OCI-LY3 (cell line): ENCODE results near the gene PKLR.
A peak's percentile ranks its signal among the peaks of the same experiment; 100 is the strongest.

ENCODE experiments used
- H2AFZ ChIP-seq: fragments of 200-600, 300-600 bp; shearing (Covaris generic); 2 replicates; pipeline ENCODE4 v1.6.0; 2014; ENCODE audit warnings: antibody characterized with exemption, low read depth, low read length
- H3K27ac ChIP-seq: fragments of 200-600, 300-600 bp; sonication (generic); 2 replicates; pipeline ENCODE4 v1.5.1; 2014; ENCODE audit warnings: mild to moderate bottlenecking, low read length, moderate library complexity, mixed read lengths
- H3K27me3 ChIP-seq: fragments of 200-600, 300-600 bp; sonication (generic); 2 replicates; pipeline ENCODE4 v1.6.1; 2014; ENCODE audit warnings: low read depth, low read length, mixed read lengths
- H3K36me3 ChIP-seq: fragments of 200-600, 300-600 bp; sonication (generic); replicated peaks from 2 replicates; pipeline ENCODE3; 2014; ENCODE audit warnings: low read depth, low read length, mixed read lengths
- H3K4me1 ChIP-seq: fragments of 300-600, 200-600 bp; sonication (generic); 2 replicates; pipeline ENCODE4 v1.6.1; 2014; ENCODE audit warnings: low read length, mixed read lengths
- H3K4me2 ChIP-seq: fragments of 200-600, 300-600 bp; sonication (generic); 2 replicates; pipeline ENCODE4 v1.6.1; 2014; ENCODE audit warnings: low read length, mixed read lengths
- H3K4me3 ChIP-seq: fragments of 300-600, 200-600 bp; sonication (generic); 2 replicates; pipeline ENCODE4 v1.5.1; 2014; ENCODE audit warnings: antibody characterized with exemption, mild to moderate bottlenecking, low read length, moderate library complexity
- H3K79me2 ChIP-seq: fragments of 300-600, 200-600 bp; shearing (Covaris generic); 2 replicates; pipeline ENCODE4 v1.6.1; 2014; ENCODE audit warnings: mild to moderate bottlenecking, low read length, mixed read lengths
- H3K9ac ChIP-seq: fragments of 300-600, 200-600 bp; shearing (Covaris generic); 2 replicates; pipeline ENCODE4 v1.6.0; 2014; ENCODE audit warnings: mild to moderate bottlenecking, low read length, moderate library complexity
- H3K9me3 ChIP-seq: fragments of 200-600, 300-600 bp; shearing (Covaris generic); 2 replicates; pipeline ENCODE4 v1.6.1; 2014; ENCODE audit warnings: low read length, mixed read lengths; ENCODE audit not compliant: insufficient read depth
- H4K20me1 ChIP-seq: fragments of 200-600, 300-600 bp; sonication (generic); 2 replicates; pipeline ENCODE4 v1.6.1; 2016; ENCODE audit warnings: low read length, mixed read lengths; ENCODE audit not compliant: insufficient read depth
- EZH2phosphoT487 ChIP-seq: fragments of 200-600 bp; shearing (Covaris generic); IDR thresholded peaks from 2 replicates; pipeline ENCODE4 v1.6.1; 2018; ENCODE audit warnings: antibody characterized with exemption, mixed run types, low read depth
- TF ChIP-seq, protein P1 (sequence below): fragments of 200-600, 300-600 bp; sonication (generic); IDR thresholded peaks from 2 replicates; pipeline ENCODE4 v1.5.1; 2014; ENCODE audit warnings: antibody characterized with exemption, low read length, low read depth

PKLR gene

DNA sequence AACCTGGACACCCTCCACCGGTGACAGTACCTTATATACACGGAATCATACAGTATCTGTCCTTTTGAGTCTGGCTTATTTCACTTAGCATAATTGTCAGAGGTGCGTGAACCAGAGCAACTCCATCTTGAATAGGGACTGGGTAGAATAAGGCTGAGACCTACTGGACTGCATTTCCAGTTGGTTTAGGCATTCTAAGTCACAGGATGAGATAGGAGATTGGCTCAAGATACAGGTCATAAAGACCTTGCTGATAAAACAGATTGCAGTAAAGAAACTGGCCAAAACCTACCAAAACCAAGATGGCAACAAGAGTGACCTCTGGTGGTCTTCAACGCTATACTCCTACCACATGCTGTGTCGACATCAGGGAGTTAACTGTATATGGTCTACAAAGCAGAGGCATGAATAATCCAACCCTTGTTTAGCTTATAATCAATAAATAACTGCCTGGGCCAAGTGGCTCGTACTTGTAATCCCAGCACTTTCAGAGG lies 6.1 kb upstream of the PKLR start:
- H3K27ac ChIP-seq: peak overlapping the region; percentile 94
- H3K4me2 ChIP-seq: peak overlapping the region; percentile 71
- H3K79me2 ChIP-seq: peaks cover 37% of the 10 kb centered on the region
- TF ChIP-seq, protein P1, sequence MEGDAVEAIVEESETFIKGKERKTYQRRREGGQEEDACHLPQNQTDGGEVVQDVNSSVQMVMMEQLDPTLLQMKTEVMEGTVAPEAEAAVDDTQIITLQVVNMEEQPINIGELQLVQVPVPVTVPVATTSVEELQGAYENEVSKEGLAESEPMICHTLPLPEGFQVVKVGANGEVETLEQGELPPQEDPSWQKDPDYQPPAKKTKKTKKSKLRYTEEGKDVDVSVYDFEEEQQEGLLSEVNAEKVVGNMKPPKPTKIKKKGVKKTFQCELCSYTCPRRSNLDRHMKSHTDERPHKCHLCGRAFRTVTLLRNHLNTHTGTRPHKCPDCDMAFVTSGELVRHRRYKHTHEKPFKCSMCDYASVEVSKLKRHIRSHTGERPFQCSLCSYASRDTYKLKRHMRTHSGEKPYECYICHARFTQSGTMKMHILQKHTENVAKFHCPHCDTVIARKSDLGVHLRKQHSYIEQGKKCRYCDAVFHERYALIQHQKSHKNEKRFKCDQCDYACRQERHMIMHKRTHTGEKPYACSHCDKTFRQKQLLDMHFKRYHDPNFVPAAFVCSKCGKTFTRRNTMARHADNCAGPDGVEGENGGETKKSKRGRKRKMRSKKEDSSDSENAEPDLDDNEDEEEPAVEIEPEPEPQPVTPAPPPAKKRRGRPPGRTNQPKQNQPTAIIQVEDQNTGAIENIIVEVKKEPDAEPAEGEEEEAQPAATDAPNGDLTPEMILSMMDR: peak; percentile 51
- no peak for TF ChIP-seq EZH2phosphoT487
- H2AFZ ChIP-seq: no peak overlapping the region
- peaks cover 10% of the 10 kb centered on the region; the same call in 1 of the 2 replicates for H4K20me1 ChIP-seq
- no peaks in the 10 kb centered on the region for H3K27me3 ChIP-seq
- H3K36me3 ChIP-seq: peaks cover 31% of the 10 kb centered on the region
- H3K4me3 ChIP-seq: peak overlapping the region; percentile 70; the same call in 1 of the 2 replicates
- peak overlapping the region; percentile 76; the same call in 1 of the 2 replicates for H3K9ac ChIP-seq
- no peaks in the 10 kb centered on the region for H3K9me3 ChIP-seq
- peaks cover 58% of the 10 kb centered on the region for H3K4me1 ChIP-seq

- Histone ChIP-seq H3K4me1 (peaks cover 53% of the 10 kb centered on the region), H3K27ac (peak overlapping the region; percentile 50), H3K79me2 (peaks cover 23% of the 10 kb centered on the region), H3K9me3 (no peaks in the 10 kb centered on the region), H4K20me1 (no peaks in the 10 kb centered on the region), H3K4me2 (no peak overlapping the region), H3K27me3 (no peaks in the 10 kb centered on the region), H3K9ac (no peak overlapping the region; the same call in 1 of the 2 replicates), H3K36me3 (peaks cover 21% of the 10 kb centered on the region), H2AFZ (no peak overlapping the region), H3K4me3 (no peak overlapping the region)
- TF ChIP-seq, protein P1: no peak
- TF ChIP-seq EZH2phosphoT487: no peak
These were observed 4.7 kb upstream of the PKLR start for GRCh38 chr1:155305881-155306391.

DNA sequence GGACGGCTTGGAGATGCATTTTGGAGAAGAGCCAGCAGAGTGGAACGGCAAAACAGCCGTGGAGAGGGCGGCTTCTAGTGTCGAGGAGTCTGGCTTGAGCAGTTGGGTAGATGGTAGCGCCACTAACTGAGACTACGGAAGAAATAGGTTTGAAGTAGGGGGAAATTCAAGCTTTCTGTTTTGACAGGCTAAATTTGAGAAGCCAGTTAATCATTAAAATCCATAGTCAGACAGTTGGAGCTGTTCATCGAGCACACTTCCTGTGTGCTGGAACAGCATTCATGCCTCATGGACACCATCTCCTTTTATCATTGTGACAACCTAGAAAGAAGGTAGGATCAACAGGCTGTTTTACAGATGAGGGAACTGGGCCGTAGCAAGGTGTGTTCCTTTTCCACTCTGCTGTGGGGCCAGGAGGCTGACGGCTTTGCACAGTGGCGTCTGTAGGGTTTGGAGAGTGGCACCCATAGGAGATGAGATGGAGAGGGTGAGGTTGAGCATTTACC lies 3.4 kb upstream of the PKLR start:
- peak overlapping the region; percentile 92 for H2AFZ ChIP-seq
- no peak for TF ChIP-seq EZH2phosphoT487
- TF ChIP-seq, protein P1: peak; percentile 29
- peak overlapping the region; percentile 88 for H3K4me2 ChIP-seq
- H3K79me2 ChIP-seq: peaks cover 10% of the 10 kb centered on the region
- H4K20me1 ChIP-seq: no peaks in the 10 kb centered on the region
- peaks cover 40% of the 10 kb centered on the region for H3K4me1 ChIP-seq
- H3K9ac ChIP-seq: peak overlapping the region; percentile 60
- peaks cover 8% of the 10 kb centered on the region for H3K36me3 ChIP-seq
- H3K4me3 ChIP-seq: peak overlapping the region; percentile 74
- no peaks in the 10 kb centered on the region for H3K9me3 ChIP-seq
- H3K27me3 ChIP-seq: no peaks in the 10 kb centered on the region
- H3K27ac ChIP-seq: peak overlapping the region; percentile 82

GRCh38 chr1:155300553-155301329 lies 497 bp downstream of the PKLR start:
- no peaks in the 10 kb centered on the region for H3K36me3 ChIP-seq
- no peak for TF ChIP-seq EZH2phosphoT487
- TF ChIP-seq, protein P1: no peak
- H3K4me1 ChIP-seq: peaks cover 30% of the 10 kb centered on the region
- no peaks in the 10 kb centered on the region for H3K27me3 ChIP-seq
- no peak overlapping the region for H3K4me2 ChIP-seq
- H3K27ac ChIP-seq: no peak overlapping the region
- no peaks in the 10 kb centered on the region for H3K9me3 ChIP-seq
- no peak overlapping the region for H3K9ac ChIP-seq
- H2AFZ ChIP-seq: no peak overlapping the region
- H3K79me2 ChIP-seq: no peaks in the 10 kb centered on the region
- no peak overlapping the region for H3K4me3 ChIP-seq
- H4K20me1 ChIP-seq: no peaks in the 10 kb centered on the region
